GM18858 (cell line): ENCODE measurements around the gene ZFHX3.
A peak's percentile ranks its signal among the peaks of the same experiment; 100 is the strongest.
"Not testable (repeated sequence)": the region's sequence is repeated elsewhere in the genome, so short reads cannot be mapped to it uniquely, and the experiment has no call there.

Source experiments
- ATAC-seq: cut with Tn5 transposase; IDR thresholded peaks from one replicate; pipeline ENCODE4 v1.9.1; 2021; ENCODE audit not compliant: unreplicated experiment

The ZFHX3 gene

GRCh38 chr16:73024571-73025105 lies 23.3 kb downstream of the ZFHX3 start:
- no peak for ATAC-seq

- no peak for ATAC-seq
Observed at GRCh38 chr16:73023752-73024570, 24.0 kb downstream of the ZFHX3 start.

GRCh38 chr16:73023320-73023719 lies 24.6 kb downstream of the ZFHX3 start:
- no peak for ATAC-seq

GRCh38 chr16:73022534-73022933 lies 25.4 kb downstream of the ZFHX3 start:
- ATAC-seq: no peak

GRCh38 chr16:73021866-73022495 lies 25.9 kb downstream of the ZFHX3 start:
- no peak for ATAC-seq

GRCh38 chr16:73020409-73020884 lies 27.5 kb downstream of the ZFHX3 start:
- no peak for ATAC-seq

GRCh38 chr16:73019457-73020362 lies 28.2 kb downstream of the ZFHX3 start:
- no peak for ATAC-seq

GRCh38 chr16:73018821-73019456 lies 29.0 kb downstream of the ZFHX3 start:
- ATAC-seq: no peak

- no peak for ATAC-seq
Observed at GRCh38 chr16:73017321-73017720, 30.6 kb downstream of the ZFHX3 start.

GRCh38 chr16:73016488-73016830 lies 31.5 kb downstream of the ZFHX3 start:
- ATAC-seq: peak; percentile 57

GRCh38 chr16:73015612-73016487 lies 32.1 kb downstream of the ZFHX3 start:
- peak; percentile 70 for ATAC-seq

- ATAC-seq: no peak
Observed at GRCh38 chr16:73014768-73015167, 33.2 kb downstream of the ZFHX3 start.

GRCh38 chr16:73013974-73014373 lies 34.0 kb downstream of the ZFHX3 start:
- no peak for ATAC-seq

GRCh38 chr16:73012341-73012740 lies 35.6 kb downstream of the ZFHX3 start:
- no peak for ATAC-seq

GRCh38 chr16:73011926-73012325 lies 36.0 kb downstream of the ZFHX3 start:
- no peak for ATAC-seq

GRCh38 chr16:73010150-73010676 lies 37.7 kb downstream of the ZFHX3 start:
- no peak for ATAC-seq

GRCh38 chr16:73009710-73010109 lies 38.2 kb downstream of the ZFHX3 start:
- not testable (repeated sequence) for ATAC-seq

- ATAC-seq: no peak
Observed at GRCh38 chr16:73006026-73006425, 41.9 kb downstream of the ZFHX3 start.

GRCh38 chr16:73002866-73003265 lies 45.1 kb downstream of the ZFHX3 start:
- no peak for ATAC-seq
